ENCODE results near the gene ACOT7. TPM values are rescaled to one million over a fixed set of nuclear protein-coding genes. Genes with fewer than 3 reads are reported as not detected.

The ACOT7 gene
- total RNA-seq, 2 donors from 2014 or later: 16.9 to 24.9 TPM

GRCh38 chr1:6343506-6344405 is 49.8 kb downstream of the ACOT7 start:
- WGBS: 47% methylated on average over 17 of the region's 17 CpGs
- no peaks in the 10 kb centered on the region for H3K36me3 ChIP-seq
- intact Hi-C loops (cut with DNase I): loop anchor here (2.0 to 10.0 kb wide), 2 partner anchors 97 to 289 kb away; no protein-coding TSS in a partner anchor
- no peaks in the 10 kb centered on the region for H3K27me3 ChIP-seq (replicated peaks; ENCODE audit: insufficient read depth)
- no peak overlapping the region for H3K27ac ChIP-seq
- TF ChIP-seq POLR2A (IDR thresholded peaks at IDR 0.05): no peak
- TF ChIP-seq CTCF (IDR thresholded peaks at IDR 0.05): peak; percentile 81 to 96 (median 88)
- TF ChIP-seq POLR2AphosphoS5 (IDR thresholded peaks at IDR 0.05): peak; percentile 63
- no peak overlapping the region for H3K4me3 ChIP-seq
- no peaks in the 10 kb centered on the region for H3K9me3 ChIP-seq
- peak; percentile 70 for DNase-seq (ENCODE audit: low spot score)
- H3K4me1 ChIP-seq (replicated peaks): no peaks in the 10 kb centered on the region

GRCh38 chr1:6342056-6342455 is 51.5 kb downstream of the ACOT7 start:
- intact Hi-C loops (cut with DNase I): loop anchor here (2.0 to 10.0 kb wide), 2 partner anchors 95 to 287 kb away; no protein-coding TSS in a partner anchor
- Histone ChIP-seq H3K27ac (no peak overlapping the region), H3K36me3 (no peaks in the 10 kb centered on the region), H3K4me1 (replicated peaks) (no peaks in the 10 kb centered on the region), H3K4me3 (no peak overlapping the region), H3K9me3 (no peaks in the 10 kb centered on the region), H3K27me3 (replicated peaks; ENCODE audit: insufficient read depth) (no peaks in the 10 kb centered on the region)
- WGBS: 75% methylated on average over 9 of the region's 9 CpGs
- no peak for TF ChIP-seq POLR2AphosphoS5 (IDR thresholded peaks at IDR 0.05)
- TF ChIP-seq POLR2A (IDR thresholded peaks at IDR 0.05): no peak
- no peak for TF ChIP-seq CTCF (IDR thresholded peaks at IDR 0.05)
- DNase-seq (ENCODE audit: low spot score): no peak

- no peak overlapping the region for H3K4me3 ChIP-seq
Observed at GRCh38 chr1:6338695-6339094, 54.9 kb downstream of the ACOT7 start.

GRCh38 chr1:6336776-6337622 is 56.6 kb downstream of the ACOT7 start:
- Histone ChIP-seq H3K4me3 (no peak overlapping the region), H3K27me3 (replicated peaks; ENCODE audit: insufficient read depth) (no peaks in the 10 kb centered on the region), H3K36me3 (no peaks in the 10 kb centered on the region), H3K9me3 (no peaks in the 10 kb centered on the region), H3K27ac (no peak overlapping the region), H3K4me1 (replicated peaks) (no peaks in the 10 kb centered on the region)
- WGBS: 90% methylated on average over 22 of the region's 22 CpGs
- intact Hi-C loops (cut with DNase I): no loop called here
- DNase-seq (ENCODE audit: low spot score): no peak
- TF ChIP-seq POLR2A (IDR thresholded peaks at IDR 0.05) (no peak), CTCF (IDR thresholded peaks at IDR 0.05) (no peak), POLR2AphosphoS5 (IDR thresholded peaks at IDR 0.05) (no peak)

More at GRCh38 chr1:6338695-6339094, 54.9 kb downstream of the ACOT7 start:
- intact Hi-C loops (cut with DNase I): no loop called here
- H3K27ac ChIP-seq: no peak overlapping the region
- no peak for DNase-seq (ENCODE audit: low spot score)
- TF ChIP-seq POLR2AphosphoS5 (IDR thresholded peaks at IDR 0.05): no peak
- no peak for TF ChIP-seq POLR2A (IDR thresholded peaks at IDR 0.05)
- TF ChIP-seq CTCF (IDR thresholded peaks at IDR 0.05): no peak
- no peaks in the 10 kb centered on the region for H3K4me1 ChIP-seq (replicated peaks)
- WGBS: 81% methylated on average over 7 of the region's 7 CpGs
- no peaks in the 10 kb centered on the region for H3K27me3 ChIP-seq (replicated peaks; ENCODE audit: insufficient read depth)
- no peaks in the 10 kb centered on the region for H3K36me3 ChIP-seq
- H3K9me3 ChIP-seq: no peaks in the 10 kb centered on the region

All from prostate gland (tissue), 2 donors.